ENCODE results near the gene SLC25A23.

GRCh38 chr19:6465006-6465405 is 5.4 kb upstream of the SLC25A23 start:
- TF ChIP-seq POLR2A (IDR thresholded peaks at IDR 0.05; ENCODE audit: extremely low read depth, insufficient read length) (no peak), MAX (IDR thresholded peaks at IDR 0.05; ENCODE audit: low read depth, low read length) (no peak), CTCF (IDR thresholded peaks at IDR 0.05; ENCODE audit: low read depth, low read length) (no peak)
